GM18909 (cell line): ENCODE measurements around the gene BUB1B.

Experiments used
- ATAC-seq: cut with Tn5 transposase; IDR thresholded peaks from one replicate; pipeline ENCODE4 v1.9.1; 2021; ENCODE audit warnings: mild to moderate bottlenecking; ENCODE audit not compliant: unreplicated experiment, poor library complexity

BUB1B gene

GRCh38 chr15:40250771-40251483 is 90.1 kb downstream of the BUB1B start:
- ATAC-seq, result no peak

GRCh38 chr15:40251486-40252140 is 90.7 kb downstream of the BUB1B start:
- no peak for ATAC-seq

- no peak for ATAC-seq
Measured at GRCh38 chr15:40252141-40252437, 91.2 kb downstream of the BUB1B start.

GRCh38 chr15:40252438-40253166 is 91.7 kb downstream of the BUB1B start:
- no peak for ATAC-seq

- no peak for ATAC-seq
Measured at GRCh38 chr15:40253167-40253790, 92.4 kb downstream of the BUB1B start.

- ATAC-seq, result no peak
Measured at GRCh38 chr15:40254452-40254851, 93.6 kb downstream of the BUB1B start.

GRCh38 chr15:40255033-40255432 is 94.2 kb downstream of the BUB1B start:
- no peak for ATAC-seq

GRCh38 chr15:40256638-40257235 is 95.9 kb downstream of the BUB1B start:
- ATAC-seq, result no peak

- ATAC-seq, result no peak
Measured at GRCh38 chr15:40257656-40258450, 97.0 kb downstream of the BUB1B start.

GRCh38 chr15:40258544-40258943 is 97.7 kb downstream of the BUB1B start:
- no peak for ATAC-seq

GRCh38 chr15:40259021-40259420 is 98.2 kb downstream of the BUB1B start:
- no peak for ATAC-seq

- ATAC-seq, result no peak
Measured at GRCh38 chr15:40263024-40263754, 102.3 kb downstream of the BUB1B start.

- no peak for ATAC-seq
Measured at GRCh38 chr15:40264321-40265153, 103.7 kb downstream of the BUB1B start.

GRCh38 chr15:40265355-40265754 is 104.5 kb downstream of the BUB1B start:
- ATAC-seq, result no peak

- no peak for ATAC-seq
Measured at GRCh38 chr15:40265875-40266274, 105.0 kb downstream of the BUB1B start.

- no peak for ATAC-seq
Measured at GRCh38 chr15:40266828-40267304, 106.0 kb downstream of the BUB1B start.

- ATAC-seq, result no peak
Measured at GRCh38 chr15:40267670-40268069, 106.8 kb downstream of the BUB1B start.

- ATAC-seq, result no peak
Measured at GRCh38 chr15:40269604-40270003, 108.7 kb downstream of the BUB1B start.
